Activated T-helper 2 cell treated with anti-CD3 and anti-CD28 coated beads, Interferon-gamma antibody, Interleukin-2, Interleukin-4, amounts not matched to agents 10 μg/mL and 5 μg/mL and 100 μg/mL, durations not matched to agents 14 hours and 24 hours and 36 hours (primary cell): ENCODE measurements around the gene ITGAV. TPM values are rescaled to one million over a fixed set of nuclear protein-coding genes. Genes with fewer than 3 reads are reported as not detected.

Source experiments
- DNase-seq: peaks from one replicate; pipeline ENCODE4 v3.0.0; 2021; ENCODE audit warnings: low spot score
- H3K27ac Mint-ChIP-seq: one replicate; pipeline ENCODE4 v1.8.0; 2021; ENCODE audit warnings: mixed read lengths
- H3K27me3 Mint-ChIP-seq: one replicate; pipeline ENCODE4 v1.8.0; 2021; ENCODE audit warnings: low read depth, mixed read lengths
- H3K36me3 Mint-ChIP-seq: one replicate; pipeline ENCODE4 v1.8.0; 2021; ENCODE audit warnings: low read depth, mixed read lengths
- H3K4me1 Mint-ChIP-seq: one replicate; pipeline ENCODE4 v1.8.0; 2021; ENCODE audit warnings: low read depth, mixed read lengths
- H3K4me3 Mint-ChIP-seq: one replicate; pipeline ENCODE4 v1.8.0; 2021; ENCODE audit warnings: low read depth, mild to moderate bottlenecking, moderate library complexity, mixed read lengths
- H3K9me3 Mint-ChIP-seq: one replicate; pipeline ENCODE4 v1.8.0; 2021; ENCODE audit warnings: mixed read lengths
- intact Hi-C: fragments of 100-400 bp; cut with micrococcal nuclease; formaldehyde crosslinking; loops from one replicate; pipeline ENCODE4 v1.15.1; 2023
- total RNA-seq: library from RNA; stranded (reverse); gene quantifications from 2 replicates; pipeline ENCODE4 v1.2.3, GENCODE V29; 2022

Gene ITGAV
- total RNA-seq, 1 donor from 2014 or later = 10.6 TPM

DNA sequence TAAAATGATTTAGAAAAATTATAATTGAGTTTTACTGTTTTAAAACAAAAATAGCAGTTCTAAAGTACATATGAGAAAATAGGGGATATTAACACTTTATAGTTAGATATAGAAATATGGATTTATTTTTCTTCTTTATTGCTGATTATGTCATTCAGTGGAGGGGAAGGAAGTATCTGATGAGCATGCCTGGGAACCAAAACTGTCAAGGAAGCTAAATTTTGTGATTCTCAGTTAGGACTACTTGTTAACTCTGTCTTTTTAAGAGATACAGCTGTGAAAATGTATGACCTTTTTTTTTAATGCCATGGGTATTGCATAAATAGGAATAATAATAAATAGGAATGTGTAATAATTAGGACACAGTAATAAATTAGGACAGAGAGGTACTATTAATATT is 44.8 kb downstream of the ITGAV start:
- H3K4me3 Mint-ChIP-seq = no peak overlapping the region
- H3K27ac Mint-ChIP-seq = no peak overlapping the region
- H3K27me3 Mint-ChIP-seq = no peaks in the 10 kb centered on the region
- H3K9me3 Mint-ChIP-seq = no peaks in the 10 kb centered on the region
- peaks cover 6% of the 10 kb centered on the region for H3K4me1 Mint-ChIP-seq
- intact Hi-C loops = no loop called here
- peaks cover 9% of the 10 kb centered on the region for H3K36me3 Mint-ChIP-seq
- no peak for DNase-seq

DNA sequence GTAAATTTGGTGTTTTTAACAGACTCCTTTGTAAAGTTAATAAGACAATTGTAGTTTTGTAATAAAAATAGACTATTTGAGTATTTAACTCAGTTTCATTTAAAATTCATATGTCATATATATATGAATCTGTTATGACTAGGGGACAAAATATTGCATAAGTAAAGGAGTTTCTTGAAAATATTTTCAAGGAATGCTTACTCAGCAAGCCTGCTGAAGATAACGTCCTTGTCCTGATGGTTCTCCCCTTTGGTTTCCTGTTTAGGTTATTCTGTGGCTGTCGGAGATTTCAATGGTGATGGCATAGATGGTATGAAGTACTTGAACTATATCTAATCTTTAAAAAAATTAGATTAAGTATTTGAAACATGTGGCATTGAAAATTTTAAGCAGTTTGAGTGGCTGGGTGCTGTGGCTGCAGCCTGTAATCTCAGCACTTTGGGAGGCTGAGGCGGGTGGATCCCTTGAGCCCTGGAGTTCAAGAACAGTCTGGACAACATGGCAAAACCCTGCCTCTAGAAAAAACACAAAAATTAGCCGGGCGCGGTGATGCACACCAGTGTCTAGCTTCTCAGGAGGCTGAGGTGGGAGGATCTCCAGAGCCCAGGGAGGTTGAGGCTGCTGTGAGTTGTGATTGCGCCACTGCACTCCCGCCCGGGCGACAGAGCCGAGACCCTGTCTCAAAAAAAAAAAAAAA is 47.1 kb downstream of the ITGAV start:
- intact Hi-C loops = no loop called here
- Mint-ChIP-seq H3K36me3 (peaks cover 24% of the 10 kb centered on the region), H3K4me3 (no peak overlapping the region), H3K27me3 (no peaks in the 10 kb centered on the region), H3K4me1 (peaks cover 23% of the 10 kb centered on the region), H3K9me3 (no peaks in the 10 kb centered on the region), H3K27ac (no peak overlapping the region)
- DNase-seq = no peak

DNA sequence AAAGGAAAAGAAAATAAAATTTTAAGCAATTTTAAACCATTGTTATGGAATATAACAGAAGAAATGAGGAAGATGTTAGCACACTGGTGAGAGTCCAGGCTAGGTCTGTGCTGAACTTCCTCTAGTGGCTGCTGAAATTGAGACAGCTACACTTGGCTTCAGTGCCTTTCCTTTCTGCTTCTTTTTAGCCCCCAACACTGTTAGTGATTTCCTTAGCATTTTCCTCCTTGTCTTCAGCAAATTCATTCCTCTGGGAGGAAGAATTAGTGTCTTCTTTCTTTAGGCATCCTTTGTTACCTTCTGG is 47.6 kb downstream of the ITGAV start:
- no peak for DNase-seq
- H3K4me1 Mint-ChIP-seq = peaks cover 23% of the 10 kb centered on the region
- H3K27me3 Mint-ChIP-seq = no peaks in the 10 kb centered on the region
- no peak overlapping the region for H3K4me3 Mint-ChIP-seq
- intact Hi-C loops = no loop called here
- no peaks in the 10 kb centered on the region for H3K9me3 Mint-ChIP-seq
- H3K27ac Mint-ChIP-seq = no peak overlapping the region
- H3K36me3 Mint-ChIP-seq = peaks cover 24% of the 10 kb centered on the region

DNA sequence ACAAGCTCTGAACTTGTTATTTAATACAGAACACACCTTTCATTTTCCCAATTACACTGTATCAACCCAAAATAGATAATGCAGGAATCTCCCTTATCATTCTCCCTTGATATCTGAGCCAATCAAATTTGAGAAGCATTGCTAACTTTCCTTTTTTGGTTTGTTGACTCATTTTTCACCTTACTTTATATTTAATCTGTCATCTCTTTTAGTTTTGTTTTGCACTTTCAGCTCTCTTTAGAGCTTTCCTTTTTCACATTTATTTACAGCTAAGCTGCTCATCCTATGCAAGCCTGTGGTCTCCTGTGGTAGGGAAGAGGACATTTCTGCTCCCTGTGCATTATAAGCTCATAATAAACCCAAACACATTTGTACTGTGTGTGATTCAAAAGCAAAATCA is 50.1 kb downstream of the ITGAV start:
- H3K36me3 Mint-ChIP-seq = peaks cover 27% of the 10 kb centered on the region
- no peaks in the 10 kb centered on the region for H3K27me3 Mint-ChIP-seq
- H3K4me3 Mint-ChIP-seq = no peak overlapping the region
- H3K4me1 Mint-ChIP-seq = peaks cover 23% of the 10 kb centered on the region
- H3K9me3 Mint-ChIP-seq = no peaks in the 10 kb centered on the region
- peak overlapping the region; percentile 55 for H3K27ac Mint-ChIP-seq
- intact Hi-C loops = no loop called here
- no peak for DNase-seq

DNA sequence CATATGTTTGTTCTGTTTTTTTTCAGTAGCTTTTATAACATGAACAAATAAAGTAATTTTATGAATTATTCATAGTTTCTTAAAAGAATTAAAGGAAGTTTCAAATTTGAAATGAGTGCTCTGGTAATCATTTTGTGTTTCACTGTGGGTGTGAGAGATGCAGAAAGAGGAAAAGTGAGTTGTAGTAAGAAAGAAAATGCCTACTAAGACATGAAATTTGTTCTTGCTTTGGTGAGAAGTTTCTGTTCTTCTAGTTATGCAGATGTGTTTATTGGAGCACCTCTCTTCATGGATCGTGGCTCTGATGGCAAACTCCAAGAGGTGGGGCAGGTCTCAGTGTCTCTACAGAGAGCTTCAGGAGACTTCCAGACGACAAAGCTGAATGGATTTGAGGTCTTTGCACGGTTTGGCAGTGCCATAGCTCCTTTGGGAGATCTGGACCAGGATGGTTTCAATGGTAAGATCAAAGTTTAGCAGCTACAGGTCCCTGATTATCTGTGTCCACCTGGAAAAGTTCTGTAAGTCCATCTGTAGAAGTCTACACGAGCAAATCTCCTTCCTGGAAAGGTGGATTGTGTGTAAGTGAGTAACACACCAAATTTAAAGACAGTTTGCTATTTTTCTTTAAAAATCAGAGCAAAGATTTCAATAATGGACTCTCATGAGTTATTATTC is 51.4 kb downstream of the ITGAV start:
- intact Hi-C loops = loop anchor here (1.0 kb wide), 3 partner anchors 50 to 155 kb away; partner anchors contain the start of gene ZC3H15
- Mint-ChIP-seq H3K27me3 (no peaks in the 10 kb centered on the region), H3K4me1 (peaks cover 23% of the 10 kb centered on the region), H3K36me3 (peaks cover 27% of the 10 kb centered on the region), H3K9me3 (no peaks in the 10 kb centered on the region), H3K27ac (no peak overlapping the region), H3K4me3 (no peak overlapping the region)
- no peak for DNase-seq

DNA sequence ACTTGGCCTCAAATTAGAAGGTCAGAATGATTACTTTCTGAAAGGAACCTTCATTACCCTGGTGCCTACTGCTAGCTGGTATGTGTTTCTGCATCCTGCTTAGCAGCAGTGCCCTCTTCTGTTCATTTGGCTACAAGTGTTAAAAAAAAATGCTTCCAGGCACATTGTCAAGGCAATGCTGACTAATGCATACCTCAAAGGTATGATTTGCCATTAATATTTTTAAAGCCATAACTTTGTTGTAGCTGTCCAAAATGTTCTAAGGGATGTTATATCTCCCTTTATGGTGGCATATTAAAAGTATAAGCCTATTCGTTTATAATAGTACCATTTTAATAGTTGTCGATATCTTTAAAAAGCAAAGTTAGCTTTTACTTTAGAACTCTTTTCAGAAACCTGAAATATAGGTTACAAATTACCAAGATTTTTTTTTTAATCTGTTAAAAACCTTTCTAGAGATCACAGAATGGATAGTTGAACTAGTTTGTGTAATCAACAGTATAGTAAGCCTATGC is 52.0 kb downstream of the ITGAV start:
- H3K27ac Mint-ChIP-seq = no peak overlapping the region
- peaks cover 25% of the 10 kb centered on the region for H3K36me3 Mint-ChIP-seq
- H3K27me3 Mint-ChIP-seq = no peaks in the 10 kb centered on the region
- intact Hi-C loops = loop anchor here (1.0 kb wide), 3 partner anchors 51 to 156 kb away; partner anchors contain the start of gene ZC3H15
- H3K4me3 Mint-ChIP-seq = no peak overlapping the region
- H3K9me3 Mint-ChIP-seq = no peaks in the 10 kb centered on the region
- DNase-seq = no peak
- peaks cover 23% of the 10 kb centered on the region for H3K4me1 Mint-ChIP-seq

DNA sequence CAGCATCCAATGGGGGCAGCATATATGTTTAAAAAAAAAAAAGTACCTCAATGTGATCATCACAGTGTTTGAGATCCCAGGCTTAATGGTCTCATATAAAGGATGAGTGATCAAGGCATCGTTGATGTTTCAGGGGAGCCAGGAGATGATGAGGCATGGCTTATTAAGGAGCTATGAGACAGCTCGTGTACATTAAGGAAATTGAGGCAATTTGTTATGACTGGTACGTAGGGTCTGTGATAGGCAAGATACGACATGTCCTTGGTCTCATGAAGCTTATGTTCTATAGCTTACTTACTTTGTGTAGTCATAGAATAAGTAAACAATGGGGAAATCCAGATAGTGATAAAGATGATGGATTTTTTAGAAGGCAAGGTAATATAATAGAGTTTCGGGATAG is 54.9 kb downstream of the ITGAV start:
- H3K36me3 Mint-ChIP-seq = peaks cover 17% of the 10 kb centered on the region
- intact Hi-C loops = no loop called here
- H3K27ac Mint-ChIP-seq = no peak overlapping the region
- no peaks in the 10 kb centered on the region for H3K27me3 Mint-ChIP-seq
- H3K9me3 Mint-ChIP-seq = no peaks in the 10 kb centered on the region
- H3K4me3 Mint-ChIP-seq = no peak overlapping the region
- H3K4me1 Mint-ChIP-seq = peaks cover 16% of the 10 kb centered on the region
- DNase-seq = no peak

DNA sequence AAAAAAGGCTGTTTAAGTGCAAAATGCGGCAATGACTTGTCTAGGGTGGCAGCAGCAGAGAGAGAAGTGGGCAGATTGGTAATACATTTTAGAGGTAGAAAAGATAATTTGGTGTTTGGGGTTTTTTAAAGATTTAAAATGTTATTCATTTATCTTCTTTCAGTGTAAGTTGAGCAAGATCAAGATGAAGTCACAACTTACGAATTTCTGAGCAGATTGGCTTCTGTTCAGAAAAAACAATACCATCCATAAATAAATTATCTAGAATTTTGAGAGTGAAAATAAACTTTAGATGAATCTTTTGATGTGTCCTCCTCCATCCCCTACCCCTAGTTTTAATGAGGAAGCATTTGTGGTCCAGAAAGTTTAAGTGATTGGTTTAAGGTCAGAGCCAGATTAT is 56.1 kb downstream of the ITGAV start:
- DNase-seq = no peak
- no peaks in the 10 kb centered on the region for H3K27me3 Mint-ChIP-seq
- H3K9me3 Mint-ChIP-seq = no peaks in the 10 kb centered on the region
- peaks cover 7% of the 10 kb centered on the region for H3K4me1 Mint-ChIP-seq
- intact Hi-C loops = no loop called here
- H3K4me3 Mint-ChIP-seq = no peak overlapping the region
- H3K36me3 Mint-ChIP-seq = peaks cover 10% of the 10 kb centered on the region
- no peak overlapping the region for H3K27ac Mint-ChIP-seq

DNA sequence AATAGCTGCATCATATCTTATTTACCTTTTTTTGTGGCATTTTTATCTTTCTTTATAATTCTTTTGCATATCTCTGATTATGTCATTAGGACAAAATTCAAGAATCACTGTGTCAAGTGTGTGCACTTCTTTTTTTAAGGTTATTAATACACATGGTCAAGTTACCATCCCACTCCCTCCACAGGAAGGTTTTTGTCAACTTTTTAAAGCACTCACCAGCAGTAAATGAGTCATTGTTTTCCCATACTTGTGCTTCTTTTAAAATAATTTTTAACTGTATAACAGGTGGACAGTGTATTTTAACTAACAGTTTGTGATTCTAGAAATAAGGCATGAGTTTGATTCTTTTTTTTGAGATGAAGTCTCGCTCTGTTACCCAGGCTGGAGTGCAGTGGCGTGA is 58.3 kb downstream of the ITGAV start:
- Mint-ChIP-seq H3K9me3 (no peaks in the 10 kb centered on the region), H3K36me3 (peaks cover 3% of the 10 kb centered on the region), H3K27ac (no peak overlapping the region), H3K4me1 (no peaks in the 10 kb centered on the region), H3K27me3 (no peaks in the 10 kb centered on the region), H3K4me3 (no peak overlapping the region)
- intact Hi-C loops = no loop called here
- no peak for DNase-seq

DNA sequence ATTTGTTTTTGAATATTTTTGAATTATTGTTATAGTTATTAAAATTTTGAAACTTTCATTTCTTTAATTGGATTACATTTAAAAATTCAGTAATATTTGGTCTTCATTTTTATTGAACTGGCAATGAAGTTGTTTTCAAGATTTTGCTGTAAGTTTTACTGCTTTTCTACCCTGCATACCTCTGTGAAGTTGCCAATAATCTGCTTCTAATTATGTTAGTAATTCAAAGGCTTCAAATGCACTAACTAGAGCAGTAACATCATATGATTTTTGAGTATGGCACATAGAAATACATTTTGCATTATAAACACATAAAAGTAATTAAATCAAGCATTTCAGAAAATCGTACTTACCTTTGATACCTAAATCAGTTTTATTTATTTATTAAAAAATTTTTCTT is 63.7 kb downstream of the ITGAV start:
- H3K27me3 Mint-ChIP-seq = no peaks in the 10 kb centered on the region
- DNase-seq = no peak
- peaks cover 21% of the 10 kb centered on the region for H3K36me3 Mint-ChIP-seq
- intact Hi-C loops = no loop called here
- peaks cover 3% of the 10 kb centered on the region for H3K4me1 Mint-ChIP-seq
- H3K9me3 Mint-ChIP-seq = no peaks in the 10 kb centered on the region
- no peak overlapping the region for H3K27ac Mint-ChIP-seq
- H3K4me3 Mint-ChIP-seq = no peak overlapping the region

DNA sequence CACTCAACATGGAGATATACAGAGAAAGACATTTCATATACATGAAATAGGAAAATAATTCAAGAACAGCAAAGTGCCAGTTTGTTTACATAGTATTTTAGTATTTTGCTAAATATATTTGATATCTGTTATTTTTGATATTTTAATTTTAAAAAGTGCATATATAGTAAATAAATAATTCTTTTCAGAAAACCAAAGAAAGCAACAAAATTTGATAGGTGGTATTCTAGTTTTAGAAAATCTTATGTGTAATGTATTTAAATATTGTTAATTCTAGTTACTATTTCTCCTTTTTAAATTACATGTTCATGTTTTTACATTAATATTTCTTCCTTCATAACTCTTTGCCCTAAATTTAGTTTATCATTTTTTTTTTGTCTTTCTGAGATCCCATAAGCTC is 69.5 kb downstream of the ITGAV start:
- Mint-ChIP-seq H3K27ac (no peak overlapping the region), H3K36me3 (peaks cover 31% of the 10 kb centered on the region), H3K4me3 (no peak overlapping the region), H3K9me3 (no peaks in the 10 kb centered on the region), H3K27me3 (no peaks in the 10 kb centered on the region), H3K4me1 (peaks cover 3% of the 10 kb centered on the region)
- intact Hi-C loops = no loop called here
- DNase-seq = no peak

DNA sequence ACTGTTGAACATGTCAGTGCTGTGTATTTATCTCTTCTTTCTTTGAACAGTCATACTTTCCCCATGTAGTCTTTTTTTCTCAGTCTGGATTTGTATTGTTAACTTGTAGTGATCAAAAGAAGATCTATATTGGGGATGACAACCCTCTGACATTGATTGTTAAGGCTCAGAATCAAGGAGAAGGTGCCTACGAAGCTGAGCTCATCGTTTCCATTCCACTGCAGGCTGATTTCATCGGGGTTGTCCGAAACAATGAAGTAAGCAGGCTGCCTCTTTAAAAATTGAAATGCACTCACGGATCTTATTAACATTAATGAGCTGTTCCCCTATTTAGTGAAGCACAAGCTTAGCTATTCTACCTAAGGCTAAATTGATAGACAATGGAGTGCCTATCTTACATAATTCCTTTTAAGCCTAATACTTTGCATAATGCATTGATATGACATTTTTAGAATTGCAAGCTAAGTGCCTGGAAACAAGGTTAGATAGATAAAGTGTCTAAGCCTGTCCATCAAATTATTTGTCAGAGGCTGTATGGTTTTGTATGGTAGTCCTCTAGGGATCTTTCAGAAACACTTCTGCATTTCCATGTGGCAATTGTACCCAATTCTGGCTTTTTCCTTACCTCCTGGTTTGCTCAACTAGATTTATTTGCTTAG is 74.7 kb downstream of the ITGAV start:
- intact Hi-C loops = no loop called here
- Mint-ChIP-seq H3K4me3 (no peak overlapping the region), H3K27me3 (no peaks in the 10 kb centered on the region), H3K4me1 (no peaks in the 10 kb centered on the region), H3K9me3 (no peaks in the 10 kb centered on the region), H3K27ac (no peak overlapping the region), H3K36me3 (peaks cover 52% of the 10 kb centered on the region)
- DNase-seq = no peak

DNA sequence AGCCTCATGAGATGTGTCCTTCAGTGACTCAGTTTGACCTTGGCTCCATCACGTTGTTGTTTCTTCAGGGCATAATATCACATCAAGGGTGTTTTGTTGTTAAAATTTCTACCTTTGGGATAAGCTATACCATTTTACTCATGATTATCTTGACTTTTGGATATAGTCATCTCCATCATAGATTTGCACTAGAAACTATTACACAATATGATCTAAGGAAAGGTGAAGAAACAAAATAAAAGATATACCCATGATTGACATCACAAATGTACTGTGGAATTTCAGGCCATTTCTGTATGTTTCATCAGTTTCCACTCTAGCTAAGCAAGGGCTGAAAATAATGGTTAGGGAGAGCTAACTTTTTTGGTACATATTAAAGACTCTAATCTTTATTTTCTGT is 79.3 kb downstream of the ITGAV start:
- Mint-ChIP-seq H3K27ac (no peak overlapping the region), H3K9me3 (peaks cover 12% of the 10 kb centered on the region), H3K4me3 (no peak overlapping the region), H3K36me3 (peaks cover 84% of the 10 kb centered on the region), H3K4me1 (no peaks in the 10 kb centered on the region), H3K27me3 (no peaks in the 10 kb centered on the region)
- DNase-seq = no peak
- intact Hi-C loops = no loop called here
